Epithelial cell of proximal tubule (primary cell): Measurements from ENCODE around the gene ARHGAP45. TPM values are rescaled to one million over a fixed set of nuclear protein-coding genes. Genes with fewer than 3 reads are reported as not detected.
A peak's percentile ranks its signal among the peaks of the same experiment; 100 is the strongest.
"Not testable (repeated sequence)": the region's sequence is repeated elsewhere in the genome, so short reads cannot be mapped to it uniquely, and the experiment has no call there.

Experiments
- DNase-seq: peaks from one replicate; pipeline ENCODE4 v3.0.0-alpha.2; 2011; ENCODE audit warnings: low read depth
- H3K4me3 ChIP-seq: 2 replicates; pipeline ENCODE4 v1.5.1; 2011; ENCODE audit warnings: low read depth, mild to moderate bottlenecking, low read length
- total RNA-seq: library from RNA; depleted of rRNA; stranded (reverse); fragments of >200 nt; gene quantifications from 2 replicates; pipeline ENCODE4 v1.2.3, GENCODE V29; 2015
- TF ChIP-seq, protein P1 (sequence below): conservative IDR thresholded peaks from 2 replicates; pipeline ENCODE4 v1.5.1; 2012; ENCODE audit warnings: low read depth, mild to moderate bottlenecking, low read length

The ARHGAP45 gene
- total RNA-seq, 1 donor from 2014 or later, result 6.7 TPM

DNA sequence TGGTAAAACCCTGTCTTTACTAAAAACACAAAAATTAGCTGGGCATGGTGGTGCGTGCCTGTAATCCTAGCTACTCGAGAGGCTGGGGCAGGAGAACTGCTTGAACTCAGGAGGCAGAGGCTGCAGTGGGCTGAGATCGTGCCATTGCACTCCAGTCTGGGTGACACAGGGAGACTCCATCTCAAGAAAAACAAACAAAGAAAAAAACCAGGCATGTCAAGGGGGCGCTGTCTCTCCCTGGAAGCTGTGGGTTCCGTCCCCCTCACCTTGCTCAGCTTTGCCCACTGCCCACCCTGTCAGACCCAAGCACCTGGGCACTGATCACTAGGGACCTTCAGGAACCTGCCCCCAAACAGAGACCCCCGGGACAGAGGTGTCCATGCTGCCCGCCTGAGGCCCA is 62.1 kb downstream of the ARHGAP45 start:
- TF ChIP-seq, protein P1, sequence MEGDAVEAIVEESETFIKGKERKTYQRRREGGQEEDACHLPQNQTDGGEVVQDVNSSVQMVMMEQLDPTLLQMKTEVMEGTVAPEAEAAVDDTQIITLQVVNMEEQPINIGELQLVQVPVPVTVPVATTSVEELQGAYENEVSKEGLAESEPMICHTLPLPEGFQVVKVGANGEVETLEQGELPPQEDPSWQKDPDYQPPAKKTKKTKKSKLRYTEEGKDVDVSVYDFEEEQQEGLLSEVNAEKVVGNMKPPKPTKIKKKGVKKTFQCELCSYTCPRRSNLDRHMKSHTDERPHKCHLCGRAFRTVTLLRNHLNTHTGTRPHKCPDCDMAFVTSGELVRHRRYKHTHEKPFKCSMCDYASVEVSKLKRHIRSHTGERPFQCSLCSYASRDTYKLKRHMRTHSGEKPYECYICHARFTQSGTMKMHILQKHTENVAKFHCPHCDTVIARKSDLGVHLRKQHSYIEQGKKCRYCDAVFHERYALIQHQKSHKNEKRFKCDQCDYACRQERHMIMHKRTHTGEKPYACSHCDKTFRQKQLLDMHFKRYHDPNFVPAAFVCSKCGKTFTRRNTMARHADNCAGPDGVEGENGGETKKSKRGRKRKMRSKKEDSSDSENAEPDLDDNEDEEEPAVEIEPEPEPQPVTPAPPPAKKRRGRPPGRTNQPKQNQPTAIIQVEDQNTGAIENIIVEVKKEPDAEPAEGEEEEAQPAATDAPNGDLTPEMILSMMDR, result peak; percentile 11
- peak overlapping the region; percentile 62 for H3K4me3 ChIP-seq
- DNase-seq, result not testable (repeated sequence)

DNA sequence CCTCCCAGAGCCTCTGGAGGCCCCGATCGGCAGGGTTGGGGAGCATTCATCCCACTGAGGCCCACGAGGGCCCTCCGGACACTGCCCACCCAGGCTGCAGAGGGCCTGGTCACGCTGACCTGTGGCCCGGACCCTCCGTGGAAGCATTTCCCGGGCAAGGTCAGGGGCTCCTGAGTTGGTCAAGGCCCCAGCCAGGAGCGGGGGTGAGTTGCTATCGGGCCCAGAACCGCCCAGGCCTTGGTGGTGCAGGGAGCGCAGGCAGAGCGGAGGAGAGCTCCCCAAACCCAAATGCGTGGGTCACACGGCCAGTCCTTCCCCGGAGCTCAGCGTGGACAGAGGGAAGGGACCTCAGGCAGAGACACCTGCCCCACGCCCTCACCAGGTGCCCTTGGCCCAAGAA is 62.6 kb downstream of the ARHGAP45 start:
- peak overlapping the region; percentile 62 for H3K4me3 ChIP-seq
- DNase-seq, result no peak
- TF ChIP-seq, protein P1, result no peak

DNA sequence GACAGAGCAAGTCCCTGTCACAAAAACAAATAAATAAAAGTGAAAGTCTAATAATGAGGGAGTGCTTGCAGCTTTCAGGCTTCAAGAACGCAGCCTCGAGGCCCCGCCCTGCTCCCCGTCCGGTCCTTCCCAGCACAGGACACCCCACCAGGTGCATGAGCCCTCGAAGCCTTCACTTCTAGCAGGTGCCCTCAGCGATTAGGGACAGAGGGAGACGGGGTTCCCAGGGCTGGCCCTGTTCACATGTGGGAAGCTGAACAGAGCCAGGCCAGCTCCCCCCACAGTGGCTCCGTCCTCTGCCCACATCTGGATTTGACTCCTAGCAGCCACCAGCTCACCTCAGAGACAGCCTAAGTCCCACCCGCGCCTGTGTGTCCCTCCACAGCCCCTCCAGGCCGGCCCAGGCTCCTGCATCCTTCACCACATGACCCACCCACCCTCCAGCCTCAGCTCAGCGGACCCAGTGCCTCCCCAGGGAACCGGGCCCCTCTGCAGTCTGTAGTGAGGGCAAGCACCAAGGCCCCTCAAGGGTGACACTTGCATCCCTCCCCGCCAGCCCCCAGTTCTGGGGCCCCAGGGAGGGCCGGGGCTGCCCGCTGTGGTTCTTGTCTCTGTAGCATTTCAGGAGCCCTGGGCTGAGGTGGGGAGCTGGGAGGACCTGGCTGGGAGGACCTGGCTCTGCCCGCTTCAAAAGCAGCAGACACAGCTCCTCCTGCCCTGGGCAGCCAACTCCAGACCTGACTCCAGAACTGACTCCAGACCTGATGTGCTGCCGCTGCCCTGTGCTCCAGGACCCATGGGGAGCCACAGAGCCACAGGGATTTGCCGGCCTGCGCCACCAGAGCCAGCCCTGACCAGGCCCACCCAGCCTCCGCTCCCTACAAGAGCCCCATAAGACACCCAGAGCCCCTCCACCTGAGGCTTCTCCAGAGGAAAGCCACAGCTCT is 64.1 kb downstream of the ARHGAP45 start:
- no peak for DNase-seq
- H3K4me3 ChIP-seq, result peak overlapping the region; percentile 62

DNA sequence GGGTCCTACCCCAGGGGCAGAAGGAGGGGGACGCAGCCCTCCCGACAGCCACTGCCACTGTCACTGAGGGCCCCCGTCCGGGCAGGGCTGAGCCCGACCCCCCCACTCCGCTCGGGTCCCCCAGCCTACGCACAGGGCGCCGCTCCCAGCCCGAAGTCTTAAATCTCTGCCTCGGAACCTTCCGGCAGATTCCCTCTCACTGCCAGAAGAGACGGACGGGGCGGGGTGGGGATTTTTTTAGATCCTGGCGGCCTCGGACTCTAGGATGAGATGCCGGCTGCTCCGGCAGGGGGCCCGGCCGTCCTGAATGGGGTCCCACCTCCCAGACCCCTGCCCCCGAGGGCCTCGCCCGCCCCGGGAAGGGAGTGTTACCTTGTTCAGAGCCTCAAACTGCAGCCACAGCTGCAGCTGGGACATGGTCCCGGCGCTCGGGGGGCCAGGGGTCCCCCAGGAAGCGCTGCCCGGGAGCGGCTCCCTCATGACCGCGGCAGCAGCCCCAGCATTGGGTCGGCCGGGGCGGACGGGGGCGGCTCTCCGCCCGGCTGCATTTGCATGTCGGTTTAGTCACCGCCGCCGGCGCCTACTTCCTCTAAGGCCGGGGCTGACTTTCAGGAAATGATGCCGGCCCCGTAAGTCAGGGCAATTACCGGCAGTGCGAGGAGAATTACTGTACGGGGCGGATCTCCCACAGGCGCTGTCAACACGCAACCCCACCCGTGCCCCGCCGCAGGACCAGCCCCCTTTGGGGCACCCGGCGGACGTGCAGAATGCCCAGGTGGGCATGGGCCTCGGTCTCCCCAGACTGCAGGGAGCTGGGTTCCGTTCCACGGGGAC is 65.0 kb downstream of the ARHGAP45 start:
- no peak for DNase-seq
- H3K4me3 ChIP-seq, result peak overlapping the region; percentile 62
- TF ChIP-seq, protein P1, result no peak

More for the DNA sequence above, 64.1 kb downstream of the ARHGAP45 start:
- TF ChIP-seq, protein P1, result no peak

DNA sequence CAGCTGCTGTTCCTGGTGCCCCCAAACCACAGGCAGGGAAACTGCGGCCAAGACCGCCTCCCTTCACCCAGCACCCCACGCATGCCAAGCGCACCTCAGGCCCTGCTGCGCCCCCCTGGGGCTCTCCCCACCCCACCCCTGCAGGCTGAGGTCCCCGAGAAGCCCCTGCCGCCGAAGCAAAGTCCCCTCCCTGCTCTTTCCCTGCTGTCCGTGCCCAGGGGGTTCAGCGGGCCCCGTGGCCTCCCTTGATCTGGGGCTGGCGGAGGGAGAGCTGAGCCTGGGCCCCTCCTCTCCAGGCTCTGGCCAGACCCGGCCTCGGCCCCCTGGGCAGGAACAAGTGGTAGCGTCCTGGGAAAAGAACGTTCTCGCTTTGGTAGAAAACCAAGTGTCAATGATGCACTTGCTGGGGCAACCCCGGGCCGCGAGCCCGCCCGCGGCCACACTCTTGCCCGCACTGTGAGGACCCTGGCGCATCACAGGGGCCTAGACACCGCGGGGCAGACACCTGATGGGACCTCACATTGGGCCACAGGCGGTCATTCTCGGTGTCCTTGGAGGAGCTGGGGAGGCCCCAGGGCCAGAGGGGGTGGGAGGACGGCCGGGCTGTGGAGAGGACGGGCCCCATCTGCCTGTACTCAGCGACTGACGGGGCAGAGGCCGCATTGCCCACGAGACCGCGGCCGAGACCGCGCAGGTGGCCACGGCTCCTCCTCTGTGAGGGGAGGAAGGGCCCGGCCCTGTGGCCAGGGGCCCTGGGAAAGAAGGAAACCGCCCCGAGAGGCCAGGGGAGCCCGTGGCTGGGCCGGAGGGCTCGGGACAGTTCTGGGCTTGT is 65.8 kb downstream of the ARHGAP45 start:
- DNase-seq, result no peak
- H3K4me3 ChIP-seq, result peak overlapping the region; percentile 62
- TF ChIP-seq, protein P1, result no peak

DNA sequence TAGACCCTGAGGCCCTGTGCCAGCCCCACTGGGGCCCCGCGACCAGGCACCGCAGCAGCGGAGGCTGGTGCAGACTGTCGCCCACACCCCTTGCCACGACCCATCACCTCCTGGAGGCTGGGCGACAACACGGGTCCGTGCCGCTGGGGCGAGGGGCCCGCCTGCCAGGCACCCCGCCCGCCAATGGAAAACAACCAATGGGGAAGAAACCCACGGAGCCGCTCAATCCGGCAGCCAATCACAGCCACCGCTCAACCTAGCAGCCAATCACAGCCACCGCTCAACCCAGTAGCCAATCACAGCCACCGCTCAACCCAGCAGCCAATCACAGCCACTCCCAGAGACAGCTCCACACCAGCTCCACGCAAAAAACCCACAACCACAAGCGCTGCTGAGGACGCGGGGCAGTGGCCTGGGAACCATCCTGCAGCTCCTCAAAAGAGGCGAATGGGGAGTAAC is 66.5 kb downstream of the ARHGAP45 start:
- no peak overlapping the region for H3K4me3 ChIP-seq
- TF ChIP-seq, protein P1, result no peak
- no peak for DNase-seq
